ENCODE results near the gene DALRD3. TPM values are rescaled to one million over a fixed set of nuclear protein-coding genes. Genes with fewer than 3 reads are reported as not detected.

The DALRD3 gene
- total RNA-seq, 2 experiments from 2014 or later: 15.1 to 15.6 TPM

GRCh38 chr3:49034650-49035049 lies 16.3 kb upstream of the DALRD3 start:
- Histone ChIP-seq H3K27me3 (ENCODE audit: control insufficient read depth in 1 of 2, insufficient read depth in 2 of 2, low read length in 2 of 2) (no peaks in the 10 kb centered on the region), H3K9me3 (ENCODE audit: control insufficient read depth in 1 of 2, insufficient read depth in 1 of 2, low read length in 2 of 2) (no peaks in the 10 kb centered on the region), H3K4me3 (ENCODE audit: low read length) (no peak overlapping the region), H3K36me3 (ENCODE audit: insufficient read depth, low read length) (peaks cover 79% of the 10 kb centered on the region), H3K4me1 (ENCODE audit: insufficient read depth, low read length) (no peaks in the 10 kb centered on the region), H3K27ac (ENCODE audit: low read depth in 1 of 2, low read length in 2 of 2) (no peak overlapping the region)
- Mint-ChIP-seq H3K4me3 (no peak overlapping the region), H3K9me3 (no peaks in the 10 kb centered on the region), H3K27ac (peak overlapping the region; percentile 27), H3K4me1 (ENCODE audit: low read depth) (peaks cover under 1% of the 10 kb centered on the region), H3K36me3 (ENCODE audit: low read depth) (peaks cover 64% of the 10 kb centered on the region), H3K27me3 (no peaks in the 10 kb centered on the region)
- ChIA-PET POLR2A (interaction anchor here (0.9 kb wide), 1 partner anchor 13 kb away, joined by 3 read pairs; the partner anchor contains the start of gene NDUFAF3), CTCF (interaction anchor here (1.2 to 1.8 kb wide), 2 partner anchors 13 to 60 kb away, joined by 3 to 5 read pairs; partner anchors contain the start of genes NDUFAF3 and QRICH1)
- intact Hi-C loops (cut with DNase I, micrococcal nuclease): loop anchor here in 1 of 2 experiments (5.0 kb wide), 1 partner anchor 133 kb away; the partner anchor contains the start of gene CCDC71
- DNase-seq: no peak
- ATAC-seq (ENCODE audit: poor library complexity): no peak
- TF ChIP-seq CTCF (IDR thresholded peaks at IDR 0.05): no peak

GRCh38 chr3:49032646-49033304 lies 14.4 kb upstream of the DALRD3 start:
- POLR2A ChIA-PET: interaction anchor here (2.5 kb wide), 1 partner anchor 61 kb away, joined by 10 read pairs; the partner anchor contains the start of gene QRICH1
- peaks cover 15% of the 10 kb centered on the region for H3K4me1 Mint-ChIP-seq (ENCODE audit: low read depth)
- H3K9me3 Mint-ChIP-seq: no peaks in the 10 kb centered on the region
- Histone ChIP-seq H3K36me3 (ENCODE audit: insufficient read depth, low read length) (peaks cover 70% of the 10 kb centered on the region), H3K27ac (ENCODE audit: low read depth in 1 of 2, low read length in 2 of 2) (no peak overlapping the region), H3K4me3 (ENCODE audit: low read length) (no peak overlapping the region), H3K4me1 (ENCODE audit: insufficient read depth, low read length) (peaks cover 18% of the 10 kb centered on the region), H3K27me3 (ENCODE audit: control insufficient read depth in 1 of 2, insufficient read depth in 2 of 2, low read length in 2 of 2) (no peaks in the 10 kb centered on the region), H3K9me3 (ENCODE audit: control insufficient read depth in 1 of 2, insufficient read depth in 1 of 2, low read length in 2 of 2) (no peaks in the 10 kb centered on the region)
- intact Hi-C loops (cut with DNase I, micrococcal nuclease): loop anchor here in 1 of 2 experiments (5.0 kb wide), 1 partner anchor 135 kb away; the partner anchor contains the start of gene CCDC71
- no peak overlapping the region for H3K4me3 Mint-ChIP-seq
- H3K27me3 Mint-ChIP-seq: no peaks in the 10 kb centered on the region
- DNase-seq (no peak), ATAC-seq (ENCODE audit: poor library complexity) (no peak)
- CTCF ChIA-PET: interaction anchor here (1.2 to 1.8 kb wide), 2 partner anchors 43 to 62 kb away, joined by 4 to 5 read pairs; partner anchors contain the start of genes P4HTM and QRICH1
- H3K36me3 Mint-ChIP-seq (ENCODE audit: low read depth): peaks cover 79% of the 10 kb centered on the region
- peak overlapping the region; percentile 93 for H3K27ac Mint-ChIP-seq
- no peak for TF ChIP-seq CTCF (IDR thresholded peaks at IDR 0.05)

GRCh38 chr3:49030321-49030720 lies 11.9 kb upstream of the DALRD3 start:
- H3K27ac Mint-ChIP-seq: peak overlapping the region; percentile 93
- no peak for TF ChIP-seq CTCF (IDR thresholded peaks at IDR 0.05)
- POLR2A ChIA-PET: interaction anchor here (0.9 to 2.5 kb wide), 4 partner anchors 9 to 63 kb away, joined by 3 to 10 read pairs (median 6); partner anchors contain the start of genes NDUFAF3, QRICH1 and WDR6
- no peaks in the 10 kb centered on the region for H3K27me3 ChIP-seq (ENCODE audit: control insufficient read depth in 1 of 2, insufficient read depth in 2 of 2, low read length in 2 of 2)
- DNase-seq: no peak
- peaks cover 69% of the 10 kb centered on the region for H3K36me3 ChIP-seq (ENCODE audit: insufficient read depth, low read length)
- H3K27ac ChIP-seq (ENCODE audit: low read depth in 1 of 2, low read length in 2 of 2): peak overlapping the region; percentile 87 to 94
- ATAC-seq (ENCODE audit: poor library complexity): no peak
- CTCF ChIA-PET: interaction anchor here (2.1 kb wide), 1 partner anchor 8 kb away, joined by 15 read pairs; the partner anchor contains the start of gene NDUFAF3
- no peak overlapping the region for H3K4me3 ChIP-seq (ENCODE audit: low read length)
- no peaks in the 10 kb centered on the region for H3K9me3 Mint-ChIP-seq
- intact Hi-C loops (cut with DNase I, micrococcal nuclease): loop anchor here in 1 of 2 experiments (2.0 to 5.0 kb wide), 2 partner anchors 62 to 137 kb away; partner anchors contain the start of gene CCDC71
- no peak overlapping the region for H3K4me3 Mint-ChIP-seq
- peaks cover 79% of the 10 kb centered on the region for H3K36me3 Mint-ChIP-seq (ENCODE audit: low read depth)
- H3K27me3 Mint-ChIP-seq: no peaks in the 10 kb centered on the region
- peaks cover 27% of the 10 kb centered on the region for H3K4me1 ChIP-seq (ENCODE audit: insufficient read depth, low read length)
- peaks cover 27% of the 10 kb centered on the region for H3K4me1 Mint-ChIP-seq (ENCODE audit: low read depth)
- H3K9me3 ChIP-seq (ENCODE audit: control insufficient read depth in 1 of 2, insufficient read depth in 1 of 2, low read length in 2 of 2): no peaks in the 10 kb centered on the region
